K562 (cell line): Measurements from ENCODE around the gene AFF1. TPM values are rescaled to one million over a fixed set of nuclear protein-coding genes. Genes with fewer than 3 reads are reported as not detected.

ENCODE experiments used
- ATAC-seq: fragments of 200-7000 bp; cut with Tn5 transposase; 3 replicates; pipeline ENCODE4 v1.9.1; 2020; ENCODE audit warnings: moderate library complexity
- Bru-seq: library from RNA; stranded (reverse); fragments of 400-500 nt; gene quantifications from one replicate; lab custom pipeline; 2021; lab: Mats Ljungman, UMichigan
- BruChase-seq, 2 experiments: library from RNA; stranded (reverse); fragments of 400-500 nt; gene quantifications; one replicate each; lab custom pipeline; 2021; lab: Mats Ljungman, UMichigan
- BruUV-seq: library from RNA; stranded (reverse); fragments of 400-500 nt; replicated peaks from 2 replicates; lab custom pipeline; 2021; lab: Mats Ljungman, UMichigan
- CTCF ChIA-PET: fragments of 300-600 bp; formaldehyde crosslinking; extraction: SDS; loops from one replicate; lab custom pipeline; 2021; ENCODE audit warnings: low intra/inter-chr PET ratio; lab: Yijun Ruan, JAX
- POLR2A ChIA-PET: fragments of 300-600, 350-650 bp; sonication (Branson Sonifier 250); formaldehyde crosslinking; extraction: SDS; loops from one replicate; lab custom pipeline; 2021; ENCODE audit warnings: antibody characterized with exemption, inconsistent platforms; lab: Yijun Ruan, JAX
- DNase-seq, 4 experiments: peaks; one replicate each; pipeline versions ENCODE4 v3.0.0 to v3.0.0-alpha.2; 2011 to 2018; ENCODE audit warnings: low spot score in 3 of 4, mixed read lengths in 3 of 4; ENCODE audit errors: extremely low read depth in 1 of 4
- FAIRE-seq: peaks from 2 replicates; lab custom pipeline; 2011; peaks lifted over from hg19 to GRCh38; lab: Jason Lieb, UNC
- H2AFZ ChIP-seq: 2 replicates; pipeline ENCODE4 v1.6.0; 2011; ENCODE audit warnings: low read depth, low read length, control low read depth, inconsistent platforms
- H3K27ac ChIP-seq: fragments of 200-600 bp; 3 replicates; pipeline ENCODE4 v1.8.0; 2011; ENCODE audit warnings: low read depth, mild to moderate bottlenecking, control low read depth, inconsistent platforms, low read length, moderate library complexity, mixed read lengths; ENCODE audit errors: extremely low read depth
- H3K27me3 ChIP-seq, 2 experiments: fragments of 300-600 bp in 1 of 2; 2 replicates in 1 of 2; 3 replicates in 1 of 2; pipeline versions ENCODE4 v1.6.0 to v1.8.0; 2011; ENCODE audit warnings: inconsistent platforms in 2 of 2, low read length in 2 of 2, mild to moderate bottlenecking in 1 of 2, mixed read lengths in 1 of 2, moderate library complexity in 1 of 2; ENCODE audit not compliant: control insufficient read depth in 2 of 2, insufficient read depth in 2 of 2
- H3K36me3 ChIP-seq: fragments of 300-600 bp; 3 replicates; pipeline ENCODE4 v1.8.0; 2011; ENCODE audit warnings: mild to moderate bottlenecking, low read length, inconsistent platforms; ENCODE audit not compliant: control insufficient read depth, insufficient read depth
- H3K4me1 ChIP-seq, 2 experiments: fragments of 200-600 bp in 1 of 2; replicated peaks in 1 of 2; 2 replicates in 1 of 2; 3 replicates in 1 of 2; pipeline versions ENCODE4 v1.5.1 to v1.8.0; 2011; ENCODE audit warnings: inconsistent platforms in 2 of 2, low read length in 2 of 2, mild to moderate bottlenecking in 1 of 2, mixed read lengths in 1 of 2, moderate library complexity in 1 of 2; ENCODE audit not compliant: control insufficient read depth in 2 of 2, insufficient read depth in 2 of 2
- H3K4me2 ChIP-seq: 2 replicates; pipeline ENCODE4 v1.6.1; 2011; ENCODE audit warnings: low read length, control low read depth, inconsistent platforms, mixed read lengths; ENCODE audit not compliant: insufficient read depth
- H3K4me3 ChIP-seq: fragments of 200-600 bp; sonication (generic), shearing (Covaris generic); 2 replicates; pipeline ENCODE4 v1.5.1; 2016; ENCODE audit warnings: control low read depth, inconsistent platforms
- H3K79me2 ChIP-seq: fragments of 200-600 bp; 3 replicates; pipeline ENCODE4 v1.8.0; 2011; ENCODE audit warnings: low read length, inconsistent platforms; ENCODE audit not compliant: control insufficient read depth, insufficient read depth
- H3K9ac ChIP-seq, 2 experiments: 2 replicates each; pipeline versions ENCODE4 v1.6.0 to v1.6.1; 2011; ENCODE audit warnings: low read depth in 2 of 2, low read length in 2 of 2, control low read depth in 1 of 2, inconsistent platforms in 1 of 2, mild to moderate bottlenecking in 1 of 2, mixed read lengths in 1 of 2; ENCODE audit not compliant: insufficient read depth in 1 of 2
- H3K9me1 ChIP-seq: one replicate; pipeline ENCODE4 v1.6.0; 2011; ENCODE audit warnings: inconsistent platforms, mild to moderate bottlenecking, low read length, moderate library complexity; ENCODE audit not compliant: control insufficient read depth, insufficient read depth
- H3K9me3 ChIP-seq: replicated peaks from 2 replicates; pipeline ENCODE4 v1.5.1; 2011; ENCODE audit warnings: low read depth, low read length, inconsistent platforms; ENCODE audit not compliant: control insufficient read depth, insufficient read depth
- H4K20me1 ChIP-seq: replicated peaks from 2 replicates; pipeline ENCODE4 v1.6.1; 2011; ENCODE audit warnings: low read length, inconsistent platforms, mixed read lengths; ENCODE audit not compliant: control insufficient read depth, insufficient read depth
- ARHGAP35 ChIP-seq: fragments of 450-650 bp; IDR thresholded peaks from 2 replicates; pipeline ENCODE4 v1.6.1; 2018; ENCODE audit not compliant: partially characterized antibody
- CBX5 ChIP-seq: IDR thresholded peaks from 2 replicates; pipeline ENCODE4 v1.6.1; 2014; ENCODE audit warnings: low read depth, borderline replicate concordance
- FOXJ3 ChIP-seq: sonication (generic); formaldehyde crosslinking; IDR thresholded peaks from 2 replicates; pipeline ENCODE4 v1.4.0; 2020; ENCODE audit warnings: mild to moderate bottlenecking, missing genetic modification reagents
- GATAD2B ChIP-seq: fragments of 450-650 bp; IDR thresholded peaks from 2 replicates; pipeline ENCODE4 v1.6.1; 2017; ENCODE audit warnings: mild to moderate bottlenecking, borderline replicate concordance
- MCM3 ChIP-seq: fragments of 450-650 bp; IDR thresholded peaks from 2 replicates; pipeline ENCODE4 v1.6.1; 2016
- POLR2G ChIP-seq: fragments of 200-400 bp; formaldehyde crosslinking; IDR thresholded peaks from 2 replicates; pipeline ENCODE4 v1.6.1; 2017; ENCODE audit warnings: low read depth, mild to moderate bottlenecking, antibody characterized with exemption, low read length, moderate library complexity
- RAD21 ChIP-seq, 2 experiments: fragments of 250-450 bp in 1 of 2; fragments of 450-650 bp in 1 of 2; sonication (Bioruptor Pico) in 1 of 2; formaldehyde crosslinking in 1 of 2; IDR thresholded peaks in 1 of 2; conservative IDR thresholded peaks in 1 of 2; 2 replicates each; pipeline versions ENCODE4 v1.4.0 to v1.8.0; 2020 to 2022; ENCODE audit warnings: mild to moderate bottlenecking in 2 of 2, moderate library complexity in 1 of 2
- WGBS: fragments of 100-300 bp; shearing (Covaris generic); methylation state at CpG from one replicate; pipeline ENCODE4 v1.1.6; 2016; ENCODE audit warnings: low coverage, mixed read lengths; ENCODE audit not compliant: insufficient coverage; ENCODE audit errors: missing lambda C conversion rate; 5-methylcytosine and 5-hydroxymethylcytosine counted together
- in situ Hi-C: fragments of 300-500 bp; cut with MboI; formaldehyde crosslinking; loops from 4 replicates; pipeline ENCODE4 v1.15.0; 2018; ENCODE audit warnings: inconsistent platforms, mixed read lengths
- intact Hi-C: fragments of 100-400 bp; cut with micrococcal nuclease; formaldehyde crosslinking; loops from 2 replicates; pipeline ENCODE4 v1.14.2; 2022
- long read RNA-seq, 3 experiments: library from polyadenylated mRNA in 2 of 3; library from RNA in 1 of 3; unstranded in 2 of 3; stranded (forward) in 1 of 3; transcript quantifications; one replicate each; pipeline ENCODE4 v2.0.0, GENCODE V29; 2019 to 2022
- polyA minus RNA-seq, 3 experiments: library from RNA; depleted of rRNA, polyadenylated mRNA; stranded (reverse); fragments of >200 nt; gene quantifications; 2 replicates each; pipeline ENCODE4 v1.2.3, GENCODE V29; 2011
- polyA plus RNA-seq, 8 experiments: library from polyadenylated mRNA; depleted of rRNA in 4 of 8; stranded (reverse) in 5 of 8; unstranded in 3 of 8; fragments of >200 nt; fragmentation: Nextera tagmentation in 2 of 8; fragmentation: Illumina TruSeq in 1 of 8; extraction: Ambion mirVana in 2 of 8; extraction: Trizol in 1 of 8; gene quantifications; 2 replicates each; pipeline versions ENCODE4 v1.2.1 to v1.2.3, GENCODE V29; 2011 to 2014; ENCODE audit warnings: inconsistent platforms in 1 of 8, missing spikeins in 1 of 8
- total RNA-seq, 7 experiments: library from RNA; depleted of rRNA in 6 of 7; stranded (reverse); fragments of >200 nt in 6 of 7; fragmentation: Illumina TruSeq in 2 of 7; extraction: Trizol in 2 of 7; gene quantifications; 2 replicates each; pipeline versions ENCODE4 v1.2.1 to v1.2.3, GENCODE V29; 2011 to 2021; ENCODE audit warnings: low replicate concordance in 1 of 7
- TF ChIP-seq, protein P1 (sequence below): sonication (generic); formaldehyde crosslinking; IDR thresholded peaks from 2 replicates; pipeline ENCODE4 v1.8.0; 2022; ENCODE audit warnings: mild to moderate bottlenecking, missing genetic modification reagents, borderline replicate concordance

Gene AFF1, protein sequence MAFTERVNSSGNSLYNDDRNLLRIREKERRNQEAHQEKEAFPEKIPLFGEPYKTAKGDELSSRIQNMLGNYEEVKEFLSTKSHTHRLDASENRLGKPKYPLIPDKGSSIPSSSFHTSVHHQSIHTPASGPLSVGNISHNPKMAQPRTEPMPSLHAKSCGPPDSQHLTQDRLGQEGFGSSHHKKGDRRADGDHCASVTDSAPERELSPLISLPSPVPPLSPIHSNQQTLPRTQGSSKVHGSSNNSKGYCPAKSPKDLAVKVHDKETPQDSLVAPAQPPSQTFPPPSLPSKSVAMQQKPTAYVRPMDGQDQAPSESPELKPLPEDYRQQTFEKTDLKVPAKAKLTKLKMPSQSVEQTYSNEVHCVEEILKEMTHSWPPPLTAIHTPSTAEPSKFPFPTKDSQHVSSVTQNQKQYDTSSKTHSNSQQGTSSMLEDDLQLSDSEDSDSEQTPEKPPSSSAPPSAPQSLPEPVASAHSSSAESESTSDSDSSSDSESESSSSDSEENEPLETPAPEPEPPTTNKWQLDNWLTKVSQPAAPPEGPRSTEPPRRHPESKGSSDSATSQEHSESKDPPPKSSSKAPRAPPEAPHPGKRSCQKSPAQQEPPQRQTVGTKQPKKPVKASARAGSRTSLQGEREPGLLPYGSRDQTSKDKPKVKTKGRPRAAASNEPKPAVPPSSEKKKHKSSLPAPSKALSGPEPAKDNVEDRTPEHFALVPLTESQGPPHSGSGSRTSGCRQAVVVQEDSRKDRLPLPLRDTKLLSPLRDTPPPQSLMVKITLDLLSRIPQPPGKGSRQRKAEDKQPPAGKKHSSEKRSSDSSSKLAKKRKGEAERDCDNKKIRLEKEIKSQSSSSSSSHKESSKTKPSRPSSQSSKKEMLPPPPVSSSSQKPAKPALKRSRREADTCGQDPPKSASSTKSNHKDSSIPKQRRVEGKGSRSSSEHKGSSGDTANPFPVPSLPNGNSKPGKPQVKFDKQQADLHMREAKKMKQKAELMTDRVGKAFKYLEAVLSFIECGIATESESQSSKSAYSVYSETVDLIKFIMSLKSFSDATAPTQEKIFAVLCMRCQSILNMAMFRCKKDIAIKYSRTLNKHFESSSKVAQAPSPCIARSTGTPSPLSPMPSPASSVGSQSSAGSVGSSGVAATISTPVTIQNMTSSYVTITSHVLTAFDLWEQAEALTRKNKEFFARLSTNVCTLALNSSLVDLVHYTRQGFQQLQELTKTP
- total RNA-seq (2011; cell fraction: chromatin; rRNA removed; ENCODE audit: low replicate concordance), result 144 and 172 TPM in 2 replicates
- total RNA-seq (2011; cell fraction: nucleolus; rRNA removed), result 34.5 and 40.9 TPM in 2 replicates
- total RNA-seq (2011; cell fraction: nucleoplasm; rRNA removed), result 54.2 and 74.1 TPM in 2 replicates
- total RNA-seq (2014; rRNA removed), result 16.9 and 17.1 TPM in 2 replicates
- 19.0 and 21.2 TPM in 2 replicates for total RNA-seq (2014; rRNA removed; fragmentation: Illumina TruSeq; extraction: Trizol)
- total RNA-seq (2015; rRNA removed; fragmentation: Illumina TruSeq; extraction: Trizol), result 17.8 and 20.7 TPM in 2 replicates
- 46.2 and 47.5 TPM in 2 replicates for total RNA-seq (2021)
- polyA plus RNA-seq (2011; rRNA removed), result 17.2 and 17.7 TPM in 2 replicates
- 9.4 and 16.2 TPM in 2 replicates for polyA plus RNA-seq (2011; cell fraction: cytosol; rRNA removed)
- 37.1 and 55.1 TPM in 2 replicates for polyA plus RNA-seq (2011; cell fraction: nucleus; rRNA removed)
- polyA plus RNA-seq (2012), result 12.9 and 15.0 TPM in 2 replicates
- 29.5 and 31.9 TPM in 2 replicates for polyA plus RNA-seq (2014; fragmentation: Illumina TruSeq; extraction: Trizol)
- 1 to 10 TPM; 4.1 to 9.9 TPM for polyA plus RNA-seq (2014; fragmentation: Nextera tagmentation; extraction: Ambion mirVana)
- polyA plus RNA-seq (2014; rRNA removed), result 15.2 and 15.3 TPM in 2 replicates
- 71.7 and 90.0 TPM in 2 replicates for polyA minus RNA-seq (2011; rRNA and poly(A)+ RNA removed)
- 28.2 and 30.6 TPM in 2 replicates for polyA minus RNA-seq (2011; cell fraction: cytosol; rRNA and poly(A)+ RNA removed)
- 35.0 and 70.0 TPM in 2 replicates for polyA minus RNA-seq (2011; cell fraction: nucleus; rRNA and poly(A)+ RNA removed)
- percentile 89 among the genes with signal in this experiment for Bru-seq, nascent RNA
- percentile 85 among the genes with signal in this experiment for BruChase-seq, experiment 1, labeled RNA remaining after a 2-hour chase
- BruChase-seq, experiment 2, labeled RNA remaining after a 6-hour chase, result percentile 84 among the genes with signal in this experiment
- long read RNA-seq, experiment 1, partial matches to known transcripts, result 3 of 30 reads
- long read RNA-seq, experiment 1, other reads (novel, unspliced or antisense), result 27 of 30 reads
- long read RNA-seq, experiment 2, partial matches to known transcripts, result 0 of 13 reads
- long read RNA-seq, experiment 2, other reads (novel, unspliced or antisense), result 13 of 13 reads
- long read RNA-seq, experiment 3, partial matches to known transcripts, result 1 of 1 reads
- long read RNA-seq, experiment 3, other reads (novel, unspliced or antisense), result 0 of 1 reads

DNA sequence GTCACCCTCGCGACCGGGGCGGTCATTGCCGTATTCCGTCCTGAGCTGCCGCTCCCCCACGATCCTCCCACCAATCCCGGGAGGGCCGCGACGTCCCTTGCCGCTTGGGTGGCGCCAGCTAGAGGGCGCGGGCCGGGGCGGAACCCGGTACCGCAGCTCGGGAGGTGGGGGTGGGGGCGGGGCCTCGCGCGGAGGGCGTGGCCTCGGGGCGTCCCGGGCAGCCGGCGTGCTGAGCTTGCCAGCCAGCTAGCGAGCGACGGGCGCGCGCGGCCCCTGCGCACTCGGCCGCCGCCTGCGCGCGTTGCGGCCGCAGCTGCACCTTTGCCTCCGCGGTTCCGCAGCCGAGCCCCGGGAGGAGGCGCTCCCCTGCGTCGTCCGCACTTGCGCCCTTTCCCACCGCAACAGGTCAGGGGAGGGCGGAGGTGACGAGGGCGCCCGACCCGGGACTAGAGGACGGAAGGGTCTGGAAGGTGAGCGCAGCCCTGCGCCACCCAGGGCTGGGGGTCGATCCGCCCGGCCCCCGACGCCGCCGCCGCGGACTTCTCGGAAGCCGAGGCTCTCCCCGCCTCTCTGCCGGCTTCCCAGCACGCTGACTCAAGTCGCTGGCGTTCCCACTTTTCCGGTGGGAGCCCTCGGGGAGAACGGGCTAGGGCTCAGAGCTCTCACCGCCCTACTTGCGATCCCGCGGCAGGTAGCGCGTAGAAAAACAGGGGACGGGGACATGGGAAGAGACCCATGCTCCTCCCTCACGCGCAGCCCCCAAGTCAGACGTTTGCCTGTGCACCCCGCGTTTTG, at the start of gene AFF1:
AFF1 (plus strand) TSS at position 241 of the 795 bp plus-strand sequence. CDS start 13,523 bp downstream, outside the sequence.
- WGBS, result under 1% methylated on average over 65 of the region's 97 CpGs
- H3K36me3 ChIP-seq, result no peaks in the 10 kb centered on the region
- no TSS peak for BruUV-seq
- FAIRE-seq (no peak), ATAC-seq (peak; percentile 86), DNase-seq (peak; percentile 96 to 97 (median 97))
- H3K9me3 ChIP-seq, result no peaks in the 10 kb centered on the region
- peak within 1 kb of the TSS; percentile 76 for H3K4me3 ChIP-seq
- H3K4me1 ChIP-seq, result peaks cover 5 to 17% of the 10 kb centered on the region in 2 experiments
- H3K9me1 ChIP-seq, result no peaks in the 10 kb centered on the region
- peaks cover 62% of the 10 kb centered on the region for H3K79me2 ChIP-seq
- H3K27me3 ChIP-seq, result no peaks in the 10 kb centered on the region
- intact Hi-C loops (loop anchor here (1.0 to 5.0 kb wide), 3 partner anchors 13 to 117 kb away; no protein-coding TSS in a partner anchor), in situ Hi-C loops (loop anchor here (5.0 kb wide), 1 partner anchor 72 kb away; no protein-coding TSS in a partner anchor)
- H2AFZ ChIP-seq, result peak within 1 kb of the TSS; percentile 90
- CTCF ChIA-PET, result interaction anchor here (0.9 kb wide), 1 partner anchor 158 kb away, joined by 4 read pairs; no protein-coding TSS in a partner anchor
- peak within 1 kb of the TSS; percentile 92 for H3K4me2 ChIP-seq
- peak within 1 kb of the TSS; percentile 87 to 92 for H3K9ac ChIP-seq
- H3K27ac ChIP-seq, result peak within 1 kb of the TSS; percentile 87
- POLR2A ChIA-PET, result interaction anchor here (0.5 to 4.8 kb wide), 13 partner anchors 11 to 796 kb away, joined by 3 to 36 read pairs (median 4); no protein-coding TSS in a partner anchor
- H4K20me1 ChIP-seq, result no peaks in the 10 kb centered on the region; the same call in 1 of the 2 replicates
- no peak for TF ChIP-seq ARHGAP35
- TF ChIP-seq POLR2G, result peak; percentile 92
- TF ChIP-seq FOXJ3, result no peak
- no peak for TF ChIP-seq CBX5
- no peak for TF ChIP-seq MCM3
- TF ChIP-seq, protein P1, sequence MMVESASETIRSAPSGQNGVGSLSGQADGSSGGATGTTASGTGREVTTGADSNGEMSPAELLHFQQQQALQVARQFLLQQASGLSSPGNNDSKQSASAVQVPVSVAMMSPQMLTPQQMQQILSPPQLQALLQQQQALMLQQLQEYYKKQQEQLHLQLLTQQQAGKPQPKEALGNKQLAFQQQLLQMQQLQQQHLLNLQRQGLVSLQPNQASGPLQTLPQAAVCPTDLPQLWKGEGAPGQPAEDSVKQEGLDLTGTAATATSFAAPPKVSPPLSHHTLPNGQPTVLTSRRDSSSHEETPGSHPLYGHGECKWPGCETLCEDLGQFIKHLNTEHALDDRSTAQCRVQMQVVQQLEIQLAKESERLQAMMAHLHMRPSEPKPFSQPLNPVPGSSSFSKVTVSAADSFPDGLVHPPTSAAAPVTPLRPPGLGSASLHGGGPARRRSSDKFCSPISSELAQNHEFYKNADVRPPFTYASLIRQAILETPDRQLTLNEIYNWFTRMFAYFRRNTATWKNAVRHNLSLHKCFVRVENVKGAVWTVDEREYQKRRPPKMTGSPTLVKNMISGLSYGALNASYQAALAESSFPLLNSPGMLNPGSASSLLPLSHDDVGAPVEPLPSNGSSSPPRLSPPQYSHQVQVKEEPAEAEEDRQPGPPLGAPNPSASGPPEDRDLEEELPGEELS, result peak; percentile 83; the same call in 1 of the 2 replicates
- TF ChIP-seq GATAD2B, result peak; percentile 87
- 0 out of 4 replicates have a peak, but pooled peaks of 1 of the 2 experiments have one; percentile 6 for TF ChIP-seq RAD21 (CRISPR knock-in tag; conservative IDR thresholded peaks at IDR 0.05 in 1 of 2, IDR thresholded peaks at IDR 0.05 in 1 of 2)
